Suprapubic skin (tissue), 4 donors: ENCODE measurements around the gene STXBP3. TPM values are rescaled to one million over a fixed set of nuclear protein-coding genes. Genes with fewer than 3 reads are reported as not detected.

Experiments used
- DNase-seq, 2 donors: peaks; one replicate each; pipeline ENCODE4 v3.0.0-alpha.2; 2019; ENCODE audit warnings: low spot score in 2 of 2
- H3K27ac ChIP-seq: fragments of 200-600 bp; sonication (generic); one replicate; pipeline ENCODE4 v1.5.1; 2019
- H3K27me3 ChIP-seq: fragments of 200-600 bp; sonication (generic); one replicate; pipeline ENCODE4 v1.5.1; 2019
- H3K36me3 ChIP-seq: fragments of 200-600 bp; sonication (generic); one replicate; pipeline ENCODE4 v1.5.1; 2019
- H3K4me1 ChIP-seq: fragments of 200-600 bp; sonication (generic); one replicate; pipeline ENCODE4 v1.5.1; 2019
- H3K4me3 ChIP-seq: fragments of 200-600 bp; sonication (generic); one replicate; pipeline ENCODE4 v1.5.1; 2019; ENCODE audit warnings: mild to moderate bottlenecking
- H3K9me3 ChIP-seq: fragments of 200-600 bp; sonication (generic); one replicate; pipeline ENCODE4 v1.5.1; 2019
- CTCF ChIP-seq, 2 donors: fragments of 200-600 bp in 1 of 2; fragments of 450-650 bp in 1 of 2; sonication (generic) in 1 of 2; IDR thresholded peaks; one replicate each; pipeline ENCODE4 v1.5.1; 2016 to 2019; ENCODE audit warnings: antibody characterized with exemption in 2 of 2, mild to moderate bottlenecking in 1 of 2, moderate library complexity in 1 of 2
- EP300 ChIP-seq: sonication (generic); formaldehyde crosslinking; IDR thresholded peaks from one replicate; pipeline ENCODE4 v1.6.1; 2017; ENCODE audit warnings: antibody characterized with exemption
- POLR2A ChIP-seq, 2 donors: fragments of 450-650 bp; IDR thresholded peaks; one replicate each; pipeline ENCODE4 v1.6.1; 2017; ENCODE audit warnings: antibody characterized with exemption in 2 of 2, mild to moderate bottlenecking in 2 of 2, moderate library complexity in 2 of 2
- POLR2AphosphoS5 ChIP-seq, 3 donors: sonication (generic); formaldehyde crosslinking; IDR thresholded peaks; one replicate each; pipeline ENCODE4 v1.6.1; 2017; ENCODE audit warnings: antibody characterized with exemption in 3 of 3
- WGBS: methylation state at CpG from one replicate; pipeline ENCODE4 v1.1.5; 2018; 5-methylcytosine and 5-hydroxymethylcytosine counted together
- total RNA-seq, 4 donors: library from RNA; depleted of rRNA; stranded (reverse); fragments of >200 nt; gene quantifications; one replicate each; pipeline ENCODE4 v1.1.0, GENCODE V29; 2016

STXBP3 gene
- total RNA-seq, 4 donors from 2014 or later: 48.8 to 137 (median 66.3) TPM

- Histone ChIP-seq H3K27me3 (no peaks in the 10 kb centered on the region), H3K27ac (no peak overlapping the region), H3K4me3 (no peak overlapping the region), H3K9me3 (no peaks in the 10 kb centered on the region), H3K4me1 (peaks cover 7% of the 10 kb centered on the region), H3K36me3 (peaks cover 23% of the 10 kb centered on the region)
- 48% methylated on average over 2 of the region's 2 CpGs for WGBS
- TF ChIP-seq CTCF (IDR thresholded peaks at IDR 0.05): no peak
- no peak for DNase-seq
Observed at GRCh38 chr1:108704496-108704895, 42.0 kb upstream of the STXBP3 start.

GRCh38 chr1:108706643-108707042, 39.8 kb upstream of the STXBP3 start:
- H3K36me3 ChIP-seq: peaks cover 6% of the 10 kb centered on the region
- H3K4me1 ChIP-seq: peaks cover 7% of the 10 kb centered on the region
- no peak overlapping the region for H3K27ac ChIP-seq
- no peak for DNase-seq
- 94% methylated on average over 3 of the region's 3 CpGs for WGBS
- TF ChIP-seq POLR2A (IDR thresholded peaks at IDR 0.05) (no peak), EP300 (no peak), CTCF (IDR thresholded peaks at IDR 0.05) (no peak), POLR2AphosphoS5 (IDR thresholded peaks at IDR 0.05) (no peak)
- no peaks in the 10 kb centered on the region for H3K27me3 ChIP-seq
- no peak overlapping the region for H3K4me3 ChIP-seq
- H3K9me3 ChIP-seq: no peaks in the 10 kb centered on the region

DNA sequence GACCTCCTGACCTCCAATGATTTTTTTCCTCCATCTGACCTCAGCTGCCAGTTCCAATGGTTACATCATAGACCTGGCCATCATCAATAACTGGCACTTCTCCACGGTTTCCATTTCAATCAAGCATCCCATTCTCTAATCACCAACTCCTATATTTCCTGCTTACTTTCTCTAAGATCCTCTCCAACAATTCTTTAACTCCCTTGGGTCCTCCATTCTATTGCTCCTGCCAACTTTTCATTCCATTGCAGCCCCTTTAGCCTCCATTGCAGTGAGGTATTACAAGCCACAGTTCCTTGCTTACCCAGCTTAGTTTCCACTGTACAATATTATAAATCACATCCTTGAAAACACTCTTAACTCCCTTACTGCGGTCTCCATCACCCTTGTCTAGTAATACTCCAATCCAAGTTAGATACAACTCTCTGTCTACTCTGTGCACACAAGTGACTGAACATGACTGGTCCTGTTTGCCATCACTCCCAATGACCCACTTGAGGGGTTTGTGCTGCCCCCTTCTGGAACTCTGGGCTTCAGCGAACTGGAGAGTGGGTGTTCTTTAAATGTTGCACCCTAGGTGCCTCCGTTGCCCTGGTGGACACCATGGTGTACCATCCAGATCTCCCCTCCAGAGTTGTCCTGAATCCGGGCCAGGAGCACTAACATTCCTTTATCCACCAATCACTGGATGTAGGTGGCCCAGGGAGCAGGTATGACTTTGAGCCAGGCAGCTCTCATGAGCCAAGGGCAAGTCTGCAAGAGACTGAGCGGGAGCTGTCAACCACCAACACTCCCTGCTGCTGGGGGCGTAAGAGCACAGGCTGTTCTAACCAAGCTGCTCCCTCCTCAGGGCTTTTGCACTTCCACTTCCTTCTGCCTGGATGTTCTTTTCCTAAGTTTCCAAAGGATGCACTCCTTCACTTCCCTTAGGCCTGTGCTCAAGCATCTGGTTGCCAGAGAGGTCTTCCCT, 37.5 kb upstream of the STXBP3 start:
- Histone ChIP-seq H3K9me3 (no peaks in the 10 kb centered on the region), H3K27me3 (peaks cover 7% of the 10 kb centered on the region), H3K4me3 (no peak overlapping the region), H3K27ac (no peak overlapping the region), H3K4me1 (peaks cover 7% of the 10 kb centered on the region), H3K36me3 (no peaks in the 10 kb centered on the region)
- DNase-seq: no peak
- TF ChIP-seq POLR2A (IDR thresholded peaks at IDR 0.05) (no peak), EP300 (no peak), CTCF (IDR thresholded peaks at IDR 0.05) (no peak), POLR2AphosphoS5 (IDR thresholded peaks at IDR 0.05) (no peak)
- WGBS: 71% methylated on average over 7 of the region's 7 CpGs

DNA sequence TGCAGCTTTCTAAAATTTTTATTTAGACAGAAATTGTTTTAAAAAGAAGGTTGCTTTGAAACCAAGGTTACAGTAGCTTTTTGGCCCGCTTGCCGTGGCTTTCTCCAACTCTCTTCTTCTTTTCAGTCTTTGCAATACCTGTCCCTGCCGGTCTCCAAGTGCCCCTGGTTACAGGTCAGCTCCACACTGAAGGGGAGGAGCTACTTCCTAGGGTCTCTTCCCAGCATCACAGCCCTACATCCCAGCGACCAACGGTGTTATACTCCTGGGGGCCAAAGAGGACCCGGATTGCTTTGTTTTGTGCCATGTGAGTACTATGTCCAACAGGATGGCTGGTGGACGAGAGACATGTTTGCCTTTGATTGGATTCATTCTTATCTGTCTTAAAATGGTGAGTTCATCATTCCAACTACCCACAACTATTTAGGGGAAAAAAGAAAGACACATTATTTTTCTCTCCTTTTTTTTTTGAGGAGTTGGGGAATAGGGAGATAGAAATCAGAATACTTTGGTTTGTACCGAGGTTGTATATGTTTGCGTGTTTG, 33.8 kb upstream of the STXBP3 start, which contains the start of gene FNDC7:
TSS of gene FNDC7 (plus strand) at position 303 of the 545 bp plus-strand sequence. CDS start at position 329, 26 bp downstream.
- WGBS: 47% methylated on average over 9 of the region's 9 CpGs
- Histone ChIP-seq H3K4me1 (no peaks in the 10 kb centered on the region), H3K36me3 (no peaks in the 10 kb centered on the region), H3K9me3 (no peaks in the 10 kb centered on the region), H3K4me3 (no peak within 1 kb of the TSS), H3K27me3 (peaks cover 7% of the 10 kb centered on the region), H3K27ac (no peak within 1 kb of the TSS)
- no peak for TF ChIP-seq POLR2AphosphoS5 (IDR thresholded peaks at IDR 0.05)
- no peak for TF ChIP-seq CTCF (IDR thresholded peaks at IDR 0.05)
- no peak for TF ChIP-seq POLR2A (IDR thresholded peaks at IDR 0.05)
- DNase-seq: no peak

DNA sequence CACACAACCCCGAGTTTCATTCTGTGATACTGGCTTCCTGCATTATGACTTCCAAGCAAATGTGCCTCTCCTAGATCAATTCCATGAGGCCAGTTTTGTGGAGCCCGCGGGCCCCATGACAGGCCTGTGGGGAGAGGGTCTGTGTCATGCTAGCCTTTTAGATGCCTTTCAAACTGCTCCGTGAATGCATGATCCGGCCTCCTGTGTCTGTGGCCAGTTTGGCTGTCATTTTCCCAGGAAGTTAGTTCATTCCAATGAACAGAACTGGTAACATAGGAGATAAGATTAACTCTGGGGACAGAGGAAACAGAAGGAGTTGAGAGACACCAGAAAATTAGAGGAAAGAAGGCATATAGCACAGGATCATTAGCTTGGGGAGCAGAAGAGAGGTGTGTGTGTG, 30.5 kb upstream of the STXBP3 start:
- Histone ChIP-seq H3K36me3 (no peaks in the 10 kb centered on the region), H3K9me3 (no peaks in the 10 kb centered on the region), H3K4me3 (no peak overlapping the region), H3K27ac (no peak overlapping the region), H3K27me3 (peaks cover 7% of the 10 kb centered on the region), H3K4me1 (no peaks in the 10 kb centered on the region)
- TF ChIP-seq CTCF (IDR thresholded peaks at IDR 0.05) (no peak), POLR2AphosphoS5 (IDR thresholded peaks at IDR 0.05) (no peak), POLR2A (IDR thresholded peaks at IDR 0.05) (no peak), EP300 (no peak)
- DNase-seq: no peak
- WGBS: 83% methylated on average over 5 of the region's 5 CpGs
